Central memory CD4-positive, alpha-beta T cell (primary cell): Measurements from ENCODE around the gene BMERB1.
A peak's percentile ranks its signal among the peaks of the same experiment; 100 is the strongest.
"Not testable (repeated sequence)": the region's sequence is repeated elsewhere in the genome, so short reads cannot be mapped to it uniquely, and the experiment has no call there.

Source experiments
- DNase-seq: peaks from one replicate; pipeline ENCODE4 v3.0.0; 2022

Gene BMERB1

GRCh38 chr16:15426796-15427195, 7.6 kb upstream of the BMERB1 start:
- no peak for DNase-seq

- DNase-seq: peak; percentile 26
Measured at GRCh38 chr16:15427648-15428239, 6.6 kb upstream of the BMERB1 start.

GRCh38 chr16:15430884-15431283, 3.5 kb upstream of the BMERB1 start:
- not testable (repeated sequence) for DNase-seq

- no peak for DNase-seq
Measured at GRCh38 chr16:15434079-15434424, 336 bp upstream of the BMERB1 start.

- DNase-seq: no peak
Measured at GRCh38 chr16:15435216-15435864, 952 bp downstream of the BMERB1 start.

- no peak for DNase-seq
Measured at GRCh38 chr16:15439102-15439501, 4.7 kb downstream of the BMERB1 start.

GRCh38 chr16:15439521-15439920, 5.1 kb downstream of the BMERB1 start:
- DNase-seq: no peak

GRCh38 chr16:15440852-15441251, 6.5 kb downstream of the BMERB1 start:
- DNase-seq: no peak

- DNase-seq: not testable (repeated sequence)
Measured at GRCh38 chr16:15442140-15442539, 7.8 kb downstream of the BMERB1 start.

GRCh38 chr16:15443753-15444152, 9.4 kb downstream of the BMERB1 start:
- DNase-seq: no peak

GRCh38 chr16:15444264-15444663, 9.9 kb downstream of the BMERB1 start:
- DNase-seq: no peak

GRCh38 chr16:15445450-15445849, 11.1 kb downstream of the BMERB1 start:
- DNase-seq: no peak

GRCh38 chr16:15446901-15447300, 12.5 kb downstream of the BMERB1 start:
- DNase-seq: no peak

- no peak for DNase-seq
Measured at GRCh38 chr16:15450624-15451023, 16.2 kb downstream of the BMERB1 start.

GRCh38 chr16:15451098-15451731, 16.8 kb downstream of the BMERB1 start:
- DNase-seq: no peak

- DNase-seq: no peak
Measured at GRCh38 chr16:15452246-15452855, 18.0 kb downstream of the BMERB1 start.

- DNase-seq: not testable (repeated sequence)
Measured at GRCh38 chr16:15453296-15453695, 18.9 kb downstream of the BMERB1 start.

- DNase-seq: not testable (repeated sequence)
Measured at GRCh38 chr16:15454933-15455332, 20.5 kb downstream of the BMERB1 start.

- no peak for DNase-seq
Measured at GRCh38 chr16:15457400-15457799, 23.0 kb downstream of the BMERB1 start.

GRCh38 chr16:15457958-15458357, 23.6 kb downstream of the BMERB1 start:
- DNase-seq: no peak

- no peak for DNase-seq
Measured at GRCh38 chr16:15459791-15460190, 25.4 kb downstream of the BMERB1 start.

- DNase-seq: no peak
Measured at GRCh38 chr16:15460601-15461000, 26.2 kb downstream of the BMERB1 start.

- no peak for DNase-seq
Measured at GRCh38 chr16:15461376-15461775, 27.0 kb downstream of the BMERB1 start.
